Measurements from ENCODE around the gene CSTF1. TPM values are rescaled to one million over a fixed set of nuclear protein-coding genes. Genes with fewer than 3 reads are reported as not detected.

Gene CSTF1
- total and polyA plus RNA-seq, 2 of the 8 experiments (the other 6 are each of a cell fraction or from before 2014, with no cell fraction given): 59.4 to 83.5 TPM

- peaks cover 2 to 4% of the 10 kb centered on the region in 2 experiments for H4K20me1 ChIP-seq (replicated peaks in 1 of 2; ENCODE audit: control insufficient read depth in 1 of 2, insufficient read depth in 2 of 2, low read length in 2 of 2)
- no peak overlapping the region for H3K27ac ChIP-seq (ENCODE audit: low read depth, low read length)
- H3K18ac ChIP-seq (ENCODE audit: extremely low read depth, low read length): no peak overlapping the region
- H3K9ac ChIP-seq (replicated peaks in 1 of 4; ENCODE audit: extremely low read depth in 1 of 4, low read depth in 3 of 4, low read length in 3 of 4): no peak overlapping the region
- WGBS, 2 experiments (ENCODE audit: extremely low coverage in 1 of 2, insufficient coverage in 1 of 2, insufficient read length in 1 of 2, insufficient replicate concordance in 2 of 2, low coverage in 1 of 2, low lambda C conversion rate in 2 of 2, missing lambda C conversion rate in 1 of 2): 90 to 100% methylated on average over 1 to 7 of the region's 7 CpGs
- H4K8ac ChIP-seq (ENCODE audit: extremely low read depth, insufficient read depth, low read length): no peak overlapping the region
- H3K23ac ChIP-seq (ENCODE audit: insufficient read length): no peak overlapping the region
- no peak overlapping the region for H3K4ac ChIP-seq (replicated peaks; ENCODE audit: insufficient read length, low read depth, low read length)
- no peak overlapping the region for H4K91ac ChIP-seq (replicated peaks; ENCODE audit: insufficient read length, low read length)
- H2AK5ac ChIP-seq (ENCODE audit: low read depth, low read length): no peak overlapping the region
- no peak overlapping the region for H2AFZ ChIP-seq (ENCODE audit: low read length)
- no peak overlapping the region for H2BK20ac ChIP-seq (ENCODE audit: low read length)
- H3K27me3 ChIP-seq (replicated peaks in 1 of 4; ENCODE audit: control insufficient read depth in 3 of 4, extremely low read depth in 1 of 4, insufficient read depth in 3 of 4, low read length in 3 of 4): no peaks in the 10 kb centered on the region
- H2BK120ac ChIP-seq (replicated peaks; ENCODE audit: low read depth, low read length): no peak overlapping the region
- H3K56ac ChIP-seq (replicated peaks; ENCODE audit: insufficient read length, low read depth, low read length): no peak overlapping the region
- H3K9me3 ChIP-seq (ENCODE audit: insufficient read depth in 2 of 2, low read depth in 1 of 2, low read length in 1 of 2): no peaks in the 10 kb centered on the region
- DNase-seq (ENCODE audit: low read depth in 1 of 2, low spot score in 2 of 2) (no peak), FAIRE-seq (no peak)
- CTCF ChIA-PET (ENCODE audit: partially characterized antibody): interaction anchor here (0.6 to 1.5 kb wide), 4 partner anchors 10 to 254 kb away, joined by 3 to 4 read pairs (median 4); no protein-coding TSS in a partner anchor
- POLR2A ChIA-PET (ENCODE audit: partially characterized antibody): interaction anchor here (0.5 to 1.1 kb wide), 2 partner anchors 18 to 76 kb away, joined by 3 read pairs; no protein-coding TSS in a partner anchor
- no peak overlapping the region for H3K14ac ChIP-seq (ENCODE audit: insufficient read length)
- peaks cover 0 to 10% (median 3%) of the 10 kb centered on the region in 4 experiments; a peak in 6 of 8 replicates for H3K36me3 ChIP-seq (ENCODE audit: control insufficient read depth in 2 of 4, insufficient read depth in 4 of 4, low read length in 3 of 4)
- H3K4me3 ChIP-seq (ENCODE audit: extremely low read depth in 1 of 4, insufficient read depth in 2 of 4, low read depth in 3 of 4, low read length in 4 of 4): no peak overlapping the region
- no peak overlapping the region for H4K5ac ChIP-seq (ENCODE audit: insufficient read length, low read depth, low read length)
- no peaks in the 10 kb centered on the region for H3K79me1 ChIP-seq (ENCODE audit: low read depth, low read length)
- no peaks in the 10 kb centered on the region for H3K23me2 ChIP-seq (ENCODE audit: low read depth, low read length)
- no peak overlapping the region for H2BK15ac ChIP-seq (ENCODE audit: low read length)
- H2BK12ac ChIP-seq (ENCODE audit: low read depth, low read length): no peak overlapping the region
- TF ChIP-seq RNF2 (IDR thresholded peaks at IDR 0.05; ENCODE audit: borderline replicate concordance, low read depth, low read length, missing control alignments, poor library complexity, severe bottlenecking) (no peak), CBX8 (IDR thresholded peaks at IDR 0.05; ENCODE audit: borderline replicate concordance, low read depth, low read length) (no peak), GTF2F1 (IDR thresholded peaks at IDR 0.05; ENCODE audit: borderline replicate concordance, low read depth, low read length) (no peak), EGR1 (IDR thresholded peaks at IDR 0.05; ENCODE audit: borderline replicate concordance, low read depth, low read length) (no peak), POLR2A (IDR thresholded peaks at IDR 0.05; ENCODE audit: control extremely low read depth in 1 of 2, low read depth in 2 of 2, low read length in 2 of 2) (no peak), NANOG (IDR thresholded peaks at IDR 0.05; ENCODE audit: insufficient read depth, low read depth, low read length, poor library complexity, severe bottlenecking) (no peak), RFX5 (IDR thresholded peaks at IDR 0.05; ENCODE audit: borderline replicate concordance, low read depth, low read length) (no peak), USF2 (IDR thresholded peaks at IDR 0.05; ENCODE audit: low read length) (no peak), TCF12 (IDR thresholded peaks at IDR 0.05; ENCODE audit: low read depth, low read length) (no peak), GABPA (IDR thresholded peaks at IDR 0.05; ENCODE audit: borderline replicate concordance, insufficient read depth, low read length) (no peak), KDM5A (IDR thresholded peaks at IDR 0.05; ENCODE audit: low read length) (no peak)
- H3K79me2 ChIP-seq (ENCODE audit: control insufficient read depth in 1 of 2, insufficient read depth in 2 of 2, low read length in 2 of 2): no peaks in the 10 kb centered on the region
- H3K4me1 ChIP-seq (replicated peaks in 1 of 4; ENCODE audit: control insufficient read depth in 3 of 4, insufficient read depth in 4 of 4, low read length in 3 of 4): no peaks in the 10 kb centered on the region
- H3K4me2 ChIP-seq (ENCODE audit: insufficient read depth in 1 of 2, low read depth in 2 of 2, low read length in 2 of 2): no peak overlapping the region
- no peak overlapping the region for H2BK5ac ChIP-seq (ENCODE audit: low read depth, low read length)
Observed at GRCh38 chr20:56412473-56412790, 20.0 kb downstream of the CSTF1 start.
